ENCODE measurements around the gene KIF16B. TPM values are rescaled to one million over a fixed set of nuclear protein-coding genes. Genes with fewer than 3 reads are reported as not detected.

The KIF16B gene
- polyA plus RNA-seq, 4 donors, result 19.0 to 22.7 (median 21.5) TPM

GRCh38 chr20:16486532-16486931, 86.7 kb downstream of the KIF16B start:
- DNase-seq (ENCODE audit: low read depth in 4 of 4, low spot score in 3 of 4), result no peak

- DNase-seq (ENCODE audit: low read depth in 4 of 4, low spot score in 3 of 4), result no peak
Observed at GRCh38 chr20:16485401-16485800, 87.8 kb downstream of the KIF16B start.

GRCh38 chr20:16483024-16483423, 90.2 kb downstream of the KIF16B start:
- DNase-seq (ENCODE audit: low read depth in 4 of 4, low spot score in 3 of 4), result no peak

- no peak for DNase-seq (ENCODE audit: low read depth in 4 of 4, low spot score in 3 of 4)
Observed at GRCh38 chr20:16481977-16482376, 91.3 kb downstream of the KIF16B start.

GRCh38 chr20:16479666-16480065, 93.6 kb downstream of the KIF16B start:
- DNase-seq (ENCODE audit: low read depth in 4 of 4, low spot score in 3 of 4), result no peak

- no peak for DNase-seq (ENCODE audit: low read depth in 4 of 4, low spot score in 3 of 4)
Observed at GRCh38 chr20:16477632-16478031, 95.6 kb downstream of the KIF16B start.

GRCh38 chr20:16476032-16476431, 97.2 kb downstream of the KIF16B start:
- peak; percentile 31 to 44 (median 38) for DNase-seq (ENCODE audit: low read depth in 4 of 4, low spot score in 3 of 4)

GRCh38 chr20:16475225-16475624, 98.0 kb downstream of the KIF16B start:
- DNase-seq (ENCODE audit: low read depth in 4 of 4, low spot score in 3 of 4), result peak in 1 of 4 donors; percentile 4

GRCh38 chr20:16474363-16474762, 98.9 kb downstream of the KIF16B start:
- no peak for DNase-seq (ENCODE audit: low read depth in 4 of 4, low spot score in 3 of 4)

GRCh38 chr20:16472045-16472872, 101.0 kb downstream of the KIF16B start:
- no peak for DNase-seq (ENCODE audit: low read depth in 4 of 4, low spot score in 3 of 4)

GRCh38 chr20:16469395-16469905, 103.8 kb downstream of the KIF16B start:
- no peak for DNase-seq (ENCODE audit: low read depth in 4 of 4, low spot score in 3 of 4)

- DNase-seq (ENCODE audit: low read depth in 4 of 4, low spot score in 3 of 4), result no peak
Observed at GRCh38 chr20:16462711-16463110, 110.5 kb downstream of the KIF16B start.

- DNase-seq (ENCODE audit: low read depth in 4 of 4, low spot score in 3 of 4), result no peak
Observed at GRCh38 chr20:16459019-16459700, 114.1 kb downstream of the KIF16B start.

- no peak for DNase-seq (ENCODE audit: low read depth in 4 of 4, low spot score in 3 of 4)
Observed at GRCh38 chr20:16457514-16457913, 115.7 kb downstream of the KIF16B start.

GRCh38 chr20:16455324-16455723, 117.9 kb downstream of the KIF16B start:
- DNase-seq (ENCODE audit: low read depth in 4 of 4, low spot score in 3 of 4), result no peak

GRCh38 chr20:16451982-16452381, 121.3 kb downstream of the KIF16B start:
- DNase-seq (ENCODE audit: low read depth in 4 of 4, low spot score in 3 of 4), result no peak

- DNase-seq (ENCODE audit: low read depth in 4 of 4, low spot score in 3 of 4), result no peak
Observed at GRCh38 chr20:16451001-16451400, 122.2 kb downstream of the KIF16B start.

GRCh38 chr20:16446991-16447390, 126.3 kb downstream of the KIF16B start:
- DNase-seq (ENCODE audit: low read depth in 4 of 4, low spot score in 3 of 4), result no peak

- no peak for DNase-seq (ENCODE audit: low read depth in 4 of 4, low spot score in 3 of 4)
Observed at GRCh38 chr20:16446246-16446645, 127.0 kb downstream of the KIF16B start.

- DNase-seq (ENCODE audit: low read depth in 4 of 4, low spot score in 3 of 4), result no peak
Observed at GRCh38 chr20:16445482-16445881, 127.8 kb downstream of the KIF16B start.

- no peak for DNase-seq (ENCODE audit: low read depth in 4 of 4, low spot score in 3 of 4)
Observed at GRCh38 chr20:16444057-16444777, 129.0 kb downstream of the KIF16B start.

Measured in right renal pelvis (tissue), 4 donors.